ENCODE results near the gene CHMP4B.
A peak's percentile ranks its signal among the peaks of the same experiment; 100 is the strongest.

Gene CHMP4B

GRCh38 chr20:33884633-33885032, 73.5 kb downstream of the CHMP4B start:
- Histone ChIP-seq H3K4me3 (ENCODE audit: low read length) (no peak overlapping the region), H3K9ac (ENCODE audit: low read length) (no peak overlapping the region), H3K36me3 (ENCODE audit: control insufficient read depth, insufficient read depth, low read length, severe bottlenecking) (no peaks in the 10 kb centered on the region), H3K4me1 (ENCODE audit: control insufficient read depth, insufficient read depth, low read length) (no peaks in the 10 kb centered on the region), H3K9me3 (ENCODE audit: control insufficient read depth, low read length) (peaks cover 2% of the 10 kb centered on the region), H3K27me3 (replicated peaks; ENCODE audit: control insufficient read depth, insufficient read depth, low read length) (no peaks in the 10 kb centered on the region)
- DNase-seq (ENCODE audit: low read depth) = no peak

- H3K36me3 ChIP-seq (ENCODE audit: control insufficient read depth, insufficient read depth, low read length, severe bottlenecking) = no peaks in the 10 kb centered on the region
- DNase-seq (ENCODE audit: low read depth) = no peak
- no peak overlapping the region for H3K9ac ChIP-seq (ENCODE audit: low read length)
- H3K27me3 ChIP-seq (replicated peaks; ENCODE audit: control insufficient read depth, insufficient read depth, low read length) = no peaks in the 10 kb centered on the region
- no peak overlapping the region for H3K4me3 ChIP-seq (ENCODE audit: low read length)
- peaks cover 14% of the 10 kb centered on the region for H3K9me3 ChIP-seq (ENCODE audit: control insufficient read depth, low read length)
- peaks cover 10% of the 10 kb centered on the region for H3K4me1 ChIP-seq (ENCODE audit: control insufficient read depth, insufficient read depth, low read length)
Measured at GRCh38 chr20:33889312-33889711, 78.2 kb downstream of the CHMP4B start.

GRCh38 chr20:33890557-33890956, 79.4 kb downstream of the CHMP4B start:
- Histone ChIP-seq H3K27me3 (replicated peaks; ENCODE audit: control insufficient read depth, insufficient read depth, low read length) (no peaks in the 10 kb centered on the region), H3K9ac (ENCODE audit: low read length) (no peak overlapping the region), H3K4me1 (ENCODE audit: control insufficient read depth, insufficient read depth, low read length) (peaks cover 12% of the 10 kb centered on the region), H3K9me3 (ENCODE audit: control insufficient read depth, low read length) (peaks cover 14% of the 10 kb centered on the region), H3K4me3 (ENCODE audit: low read length) (no peak overlapping the region), H3K36me3 (ENCODE audit: control insufficient read depth, insufficient read depth, low read length, severe bottlenecking) (no peaks in the 10 kb centered on the region)
- no peak for DNase-seq (ENCODE audit: low read depth)

- DNase-seq (ENCODE audit: low read depth) = peak; percentile 66
- no peaks in the 10 kb centered on the region for H3K36me3 ChIP-seq (ENCODE audit: control insufficient read depth, insufficient read depth, low read length, severe bottlenecking)
- no peak overlapping the region for H3K9ac ChIP-seq (ENCODE audit: low read length)
- no peaks in the 10 kb centered on the region for H3K27me3 ChIP-seq (replicated peaks; ENCODE audit: control insufficient read depth, insufficient read depth, low read length)
- H3K4me1 ChIP-seq (ENCODE audit: control insufficient read depth, insufficient read depth, low read length) = peaks cover 17% of the 10 kb centered on the region
- no peak overlapping the region for H3K4me3 ChIP-seq (ENCODE audit: low read length)
- H3K9me3 ChIP-seq (ENCODE audit: control insufficient read depth, low read length) = peaks cover 14% of the 10 kb centered on the region
Measured at GRCh38 chr20:33893314-33893713, 82.2 kb downstream of the CHMP4B start.

GRCh38 chr20:33894798-33895197, 83.7 kb downstream of the CHMP4B start:
- Histone ChIP-seq H3K4me3 (ENCODE audit: low read length) (no peak overlapping the region), H3K9ac (ENCODE audit: low read length) (no peak overlapping the region), H3K9me3 (ENCODE audit: control insufficient read depth, low read length) (peaks cover 11% of the 10 kb centered on the region), H3K4me1 (ENCODE audit: control insufficient read depth, insufficient read depth, low read length) (peaks cover 17% of the 10 kb centered on the region), H3K36me3 (ENCODE audit: control insufficient read depth, insufficient read depth, low read length, severe bottlenecking) (no peaks in the 10 kb centered on the region), H3K27me3 (replicated peaks; ENCODE audit: control insufficient read depth, insufficient read depth, low read length) (no peaks in the 10 kb centered on the region)
- DNase-seq (ENCODE audit: low read depth) = no peak

GRCh38 chr20:33896509-33896908, 85.4 kb downstream of the CHMP4B start:
- Histone ChIP-seq H3K4me1 (ENCODE audit: control insufficient read depth, insufficient read depth, low read length) (peaks cover 17% of the 10 kb centered on the region), H3K4me3 (ENCODE audit: low read length) (no peak overlapping the region)
- DNase-seq (ENCODE audit: low read depth) = peak; percentile 68

GRCh38 chr20:33897313-33897912, 86.3 kb downstream of the CHMP4B start:
- Histone ChIP-seq H3K9ac (ENCODE audit: low read length) (no peak overlapping the region), H3K4me1 (ENCODE audit: control insufficient read depth, insufficient read depth, low read length) (peaks cover 17% of the 10 kb centered on the region), H3K9me3 (ENCODE audit: control insufficient read depth, low read length) (no peaks in the 10 kb centered on the region), H3K36me3 (ENCODE audit: control insufficient read depth, insufficient read depth, low read length, severe bottlenecking) (no peaks in the 10 kb centered on the region), H3K27me3 (replicated peaks; ENCODE audit: control insufficient read depth, insufficient read depth, low read length) (peaks cover 8% of the 10 kb centered on the region), H3K4me3 (ENCODE audit: low read length) (no peak overlapping the region)
- no peak for DNase-seq (ENCODE audit: low read depth)

More at GRCh38 chr20:33896509-33896908, 85.4 kb downstream of the CHMP4B start:
- Histone ChIP-seq H3K27me3 (replicated peaks; ENCODE audit: control insufficient read depth, insufficient read depth, low read length) (peaks cover 8% of the 10 kb centered on the region), H3K36me3 (ENCODE audit: control insufficient read depth, insufficient read depth, low read length, severe bottlenecking) (no peaks in the 10 kb centered on the region), H3K9ac (ENCODE audit: low read length) (no peak overlapping the region), H3K9me3 (ENCODE audit: control insufficient read depth, low read length) (no peaks in the 10 kb centered on the region)

- DNase-seq (ENCODE audit: low read depth) = no peak
- Histone ChIP-seq H3K36me3 (ENCODE audit: control insufficient read depth, insufficient read depth, low read length, severe bottlenecking) (no peaks in the 10 kb centered on the region), H3K9ac (ENCODE audit: low read length) (no peak overlapping the region), H3K4me3 (ENCODE audit: low read length) (no peak overlapping the region), H3K27me3 (replicated peaks; ENCODE audit: control insufficient read depth, insufficient read depth, low read length) (peaks cover 8% of the 10 kb centered on the region), H3K4me1 (ENCODE audit: control insufficient read depth, insufficient read depth, low read length) (peaks cover 9% of the 10 kb centered on the region), H3K9me3 (ENCODE audit: control insufficient read depth, low read length) (no peaks in the 10 kb centered on the region)
Measured at GRCh38 chr20:33899106-33899505, 88.0 kb downstream of the CHMP4B start.

- Histone ChIP-seq H3K36me3 (ENCODE audit: control insufficient read depth, insufficient read depth, low read length, severe bottlenecking) (no peaks in the 10 kb centered on the region), H3K9ac (ENCODE audit: low read length) (no peak overlapping the region), H3K9me3 (ENCODE audit: control insufficient read depth, low read length) (no peaks in the 10 kb centered on the region), H3K4me3 (ENCODE audit: low read length) (no peak overlapping the region), H3K27me3 (replicated peaks; ENCODE audit: control insufficient read depth, insufficient read depth, low read length) (peaks cover 8% of the 10 kb centered on the region), H3K4me1 (ENCODE audit: control insufficient read depth, insufficient read depth, low read length) (peaks cover 5% of the 10 kb centered on the region)
- no peak for DNase-seq (ENCODE audit: low read depth)
Measured at GRCh38 chr20:33900521-33901131, 89.5 kb downstream of the CHMP4B start.

- Histone ChIP-seq H3K4me3 (ENCODE audit: low read length) (no peak overlapping the region), H3K36me3 (ENCODE audit: control insufficient read depth, insufficient read depth, low read length, severe bottlenecking) (no peaks in the 10 kb centered on the region), H3K9ac (ENCODE audit: low read length) (no peak overlapping the region), H3K27me3 (replicated peaks; ENCODE audit: control insufficient read depth, insufficient read depth, low read length) (peaks cover 8% of the 10 kb centered on the region), H3K4me1 (ENCODE audit: control insufficient read depth, insufficient read depth, low read length) (peaks cover 5% of the 10 kb centered on the region), H3K9me3 (ENCODE audit: control insufficient read depth, low read length) (no peaks in the 10 kb centered on the region)
- DNase-seq (ENCODE audit: low read depth) = no peak
Measured at GRCh38 chr20:33901132-33901523, 90.0 kb downstream of the CHMP4B start.

GRCh38 chr20:33902011-33902410, 90.9 kb downstream of the CHMP4B start:
- Histone ChIP-seq H3K4me1 (ENCODE audit: control insufficient read depth, insufficient read depth, low read length) (no peaks in the 10 kb centered on the region), H3K4me3 (ENCODE audit: low read length) (no peak overlapping the region), H3K27me3 (replicated peaks; ENCODE audit: control insufficient read depth, insufficient read depth, low read length) (peaks cover 8% of the 10 kb centered on the region), H3K9ac (ENCODE audit: low read length) (no peak overlapping the region), H3K36me3 (ENCODE audit: control insufficient read depth, insufficient read depth, low read length, severe bottlenecking) (no peaks in the 10 kb centered on the region), H3K9me3 (ENCODE audit: control insufficient read depth, low read length) (no peaks in the 10 kb centered on the region)
- no peak for DNase-seq (ENCODE audit: low read depth)

All from adipocyte (in vitro differentiated cells).